ENCODE data around the gene PSORS1C1.
A peak's percentile ranks its signal among the peaks of the same experiment; 100 is the strongest.

Gene PSORS1C1

DNA sequence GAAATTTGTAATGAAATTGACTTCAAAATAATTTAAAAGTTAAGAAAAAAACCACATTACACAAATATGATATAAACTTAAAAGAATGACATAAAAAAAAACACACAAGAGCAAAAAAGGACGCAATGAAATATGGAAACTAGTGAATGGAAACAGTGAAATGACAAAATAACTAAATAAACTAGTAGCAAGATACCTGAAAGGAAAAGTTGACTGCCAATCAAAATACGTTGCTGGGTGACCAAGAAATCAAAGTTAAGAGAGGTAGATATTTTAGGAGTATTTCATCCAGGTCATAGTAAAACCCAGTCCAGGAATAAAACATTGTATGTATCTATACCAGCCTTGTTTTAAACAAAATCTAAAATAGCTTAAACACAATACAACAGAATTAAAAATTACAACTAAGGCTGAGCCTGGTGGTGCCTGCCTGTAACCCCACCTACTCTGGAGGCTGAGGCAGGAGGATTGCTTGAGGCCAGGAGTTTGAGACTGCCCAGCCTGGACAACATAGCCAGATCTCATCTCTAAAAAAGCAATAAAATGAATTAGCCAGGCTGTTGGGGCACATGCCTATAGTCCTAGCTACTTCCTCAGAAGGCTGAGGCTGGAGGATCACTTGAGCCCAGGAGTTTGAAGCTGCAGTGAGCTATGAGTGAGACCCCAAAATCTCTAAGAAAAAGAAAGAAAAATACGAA lies 24.2 kb upstream of the PSORS1C1 start:
- H3K4me3 ChIP-seq (replicated peaks; ENCODE audit: low read depth, low read length): no peak overlapping the region
- no peak for DNase-seq (ENCODE audit: low read depth)
- TF ChIP-seq, protein P1, sequence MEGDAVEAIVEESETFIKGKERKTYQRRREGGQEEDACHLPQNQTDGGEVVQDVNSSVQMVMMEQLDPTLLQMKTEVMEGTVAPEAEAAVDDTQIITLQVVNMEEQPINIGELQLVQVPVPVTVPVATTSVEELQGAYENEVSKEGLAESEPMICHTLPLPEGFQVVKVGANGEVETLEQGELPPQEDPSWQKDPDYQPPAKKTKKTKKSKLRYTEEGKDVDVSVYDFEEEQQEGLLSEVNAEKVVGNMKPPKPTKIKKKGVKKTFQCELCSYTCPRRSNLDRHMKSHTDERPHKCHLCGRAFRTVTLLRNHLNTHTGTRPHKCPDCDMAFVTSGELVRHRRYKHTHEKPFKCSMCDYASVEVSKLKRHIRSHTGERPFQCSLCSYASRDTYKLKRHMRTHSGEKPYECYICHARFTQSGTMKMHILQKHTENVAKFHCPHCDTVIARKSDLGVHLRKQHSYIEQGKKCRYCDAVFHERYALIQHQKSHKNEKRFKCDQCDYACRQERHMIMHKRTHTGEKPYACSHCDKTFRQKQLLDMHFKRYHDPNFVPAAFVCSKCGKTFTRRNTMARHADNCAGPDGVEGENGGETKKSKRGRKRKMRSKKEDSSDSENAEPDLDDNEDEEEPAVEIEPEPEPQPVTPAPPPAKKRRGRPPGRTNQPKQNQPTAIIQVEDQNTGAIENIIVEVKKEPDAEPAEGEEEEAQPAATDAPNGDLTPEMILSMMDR (IDR thresholded peaks at IDR 0.05; ENCODE audit: low read length, missing control alignments): no peak

DNA sequence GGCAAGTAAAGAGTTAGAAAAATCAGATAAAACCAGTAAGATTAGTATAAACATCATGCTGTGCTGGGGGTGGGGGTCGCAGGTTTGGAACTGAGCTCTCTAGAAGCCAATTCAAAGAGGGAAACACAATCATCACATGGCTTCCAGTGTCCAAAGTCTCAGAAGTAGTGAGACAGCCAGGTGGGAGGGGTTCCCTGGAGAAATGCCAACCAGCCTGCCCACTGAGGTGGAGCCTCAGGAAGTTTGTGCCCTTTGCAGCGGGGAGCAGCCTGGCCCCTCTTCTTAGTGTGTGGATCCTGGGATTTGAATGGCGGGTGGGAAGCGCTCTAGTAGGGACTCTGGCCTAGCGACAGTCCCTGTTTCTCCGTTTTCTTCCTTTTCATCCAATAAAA lies 23.6 kb upstream of the PSORS1C1 start:
- no peak overlapping the region for H3K4me3 ChIP-seq (replicated peaks; ENCODE audit: low read depth, low read length)
- no peak for DNase-seq (ENCODE audit: low read depth)
- TF ChIP-seq, protein P1 (IDR thresholded peaks at IDR 0.05; ENCODE audit: low read length, missing control alignments): no peak

DNA sequence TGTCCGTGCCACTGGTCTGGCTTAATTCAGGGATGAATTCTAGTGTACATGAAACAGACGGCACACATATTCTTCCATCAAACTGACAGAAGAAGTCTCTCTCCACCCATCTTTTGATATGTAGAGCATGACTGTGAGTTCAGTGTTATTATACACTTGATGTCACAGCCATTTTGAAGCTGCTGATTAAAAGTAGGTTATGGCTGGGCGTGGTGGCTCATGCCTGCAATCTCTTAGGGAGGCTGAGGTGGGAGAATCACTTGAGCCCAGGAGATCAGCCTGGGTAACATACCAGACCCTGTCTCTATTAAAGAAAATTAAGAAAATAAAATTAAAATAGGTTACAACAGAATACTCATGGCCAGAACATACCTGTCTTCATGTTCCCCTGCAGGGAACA lies 22.9 kb upstream of the PSORS1C1 start:
- H3K4me3 ChIP-seq (replicated peaks; ENCODE audit: low read depth, low read length): no peak overlapping the region
- DNase-seq (ENCODE audit: low read depth): no peak
- TF ChIP-seq, protein P1 (IDR thresholded peaks at IDR 0.05; ENCODE audit: low read length, missing control alignments): no peak

- no peak for DNase-seq (ENCODE audit: low read depth)
- TF ChIP-seq, protein P1 (IDR thresholded peaks at IDR 0.05; ENCODE audit: low read length, missing control alignments): no peak
Observed at GRCh38 chr6:31092238-31092637, 22.4 kb upstream of the PSORS1C1 start.

DNA sequence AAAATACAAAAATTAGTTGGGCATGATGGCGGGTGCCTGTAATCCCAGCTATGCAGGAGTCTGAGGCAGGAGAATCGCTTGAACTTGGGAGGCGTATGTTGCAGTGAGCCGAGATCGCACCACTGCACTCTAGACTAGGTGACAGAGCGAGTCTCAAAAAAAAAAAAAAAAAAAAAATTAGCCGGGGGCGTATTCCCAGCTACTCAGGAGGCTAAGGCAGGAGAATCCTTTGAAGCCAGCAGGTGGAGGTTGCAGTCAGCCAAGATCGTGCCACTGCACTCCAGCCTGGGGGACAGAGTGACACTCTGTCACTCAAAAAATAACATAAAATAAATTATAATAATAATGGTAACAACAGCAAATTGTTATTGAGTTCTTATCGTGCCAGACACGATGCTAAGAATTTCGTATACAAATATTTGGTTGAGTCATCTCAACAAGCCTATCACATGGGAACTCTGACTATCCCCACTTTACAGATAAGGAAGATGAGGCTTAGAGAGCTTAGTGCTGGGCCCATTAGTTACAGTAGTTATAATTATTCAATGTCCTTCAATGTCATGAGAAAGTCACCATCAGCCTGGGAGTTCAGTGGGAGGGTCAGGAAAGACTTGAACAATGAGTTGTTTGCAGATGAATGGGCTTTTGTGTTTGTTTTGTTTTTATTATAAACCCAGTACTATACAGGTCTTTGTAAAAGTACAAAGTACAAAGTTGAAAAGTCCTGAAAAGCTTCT lies 21.7 kb upstream of the PSORS1C1 start:
- DNase-seq (ENCODE audit: low read depth): peak; percentile 43

More at GRCh38 chr6:31092238-31092637, 22.4 kb upstream of the PSORS1C1 start:
- no peak overlapping the region for H3K4me3 ChIP-seq (replicated peaks; ENCODE audit: low read depth, low read length)

DNA sequence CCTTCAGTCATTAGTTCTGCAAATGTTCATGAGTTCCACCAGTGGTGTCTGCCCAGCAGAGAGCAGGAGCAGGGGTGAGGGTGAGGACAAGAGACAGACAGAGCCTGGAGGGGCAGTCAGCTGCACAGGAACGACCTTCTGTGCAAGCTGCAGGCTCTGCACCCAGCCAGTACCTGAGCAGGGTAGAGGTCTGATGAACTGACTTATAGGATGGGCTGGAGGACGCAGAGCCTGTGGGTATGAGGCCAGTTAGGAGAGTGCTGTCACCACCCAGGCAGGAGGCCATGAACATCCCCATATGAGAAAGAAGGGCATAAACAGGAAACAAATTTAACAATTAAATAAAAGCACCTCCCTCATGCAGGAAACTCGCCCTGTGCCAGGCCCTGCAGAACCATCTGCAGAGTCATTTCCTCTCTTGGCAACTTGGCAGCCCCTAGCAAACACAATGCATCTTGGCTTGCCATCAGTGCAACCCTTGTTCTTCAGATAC lies 20.2 kb upstream of the PSORS1C1 start:
- TF ChIP-seq, protein P1 (IDR thresholded peaks at IDR 0.05; ENCODE audit: low read length, missing control alignments): no peak
- peak; percentile 48 for DNase-seq (ENCODE audit: low read depth)
- H3K4me3 ChIP-seq (replicated peaks; ENCODE audit: low read depth, low read length): no peak overlapping the region

More for the DNA sequence above, 21.7 kb upstream of the PSORS1C1 start:
- TF ChIP-seq, protein P1 (IDR thresholded peaks at IDR 0.05; ENCODE audit: low read length, missing control alignments): no peak
- no peak overlapping the region for H3K4me3 ChIP-seq (replicated peaks; ENCODE audit: low read depth, low read length)
